Transverse colon (tissue), 4 donors: ENCODE measurements around the gene INKA2. TPM values are rescaled to one million over a fixed set of nuclear protein-coding genes. Genes with fewer than 3 reads are reported as not detected.

Source experiments
- DNase-seq: peaks from one replicate; pipeline ENCODE4 v3.0.0-alpha.2; 2019
- H3K27ac ChIP-seq, 4 donors: fragments of 200-600 bp; sonication (generic); 2 replicates each; pipeline ENCODE4 v1.5.1; 2016 to 2018; ENCODE audit warnings: inconsistent platforms in 4 of 4
- H3K27me3 ChIP-seq: fragments of 200-600 bp; sonication (generic); 2 replicates; pipeline ENCODE4 v1.5.1; 2017; ENCODE audit warnings: inconsistent platforms
- H3K36me3 ChIP-seq, 4 donors: fragments of 200-600 bp; sonication (generic); 2 replicates each; pipeline ENCODE4 v1.5.1; 2017 to 2019; ENCODE audit warnings: inconsistent platforms in 4 of 4
- H3K4me1 ChIP-seq, 4 donors: fragments of 200-600 bp; sonication (generic); 2 replicates each; pipeline ENCODE4 v1.5.1; 2017 to 2020; ENCODE audit warnings: inconsistent platforms in 4 of 4
- H3K4me3 ChIP-seq, 4 donors: fragments of 200-600 bp; sonication (generic); 1 replicate in 1 of 4; 2 replicates in 3 of 4; pipeline versions ENCODE4 v1.5.1 to v1.6.1; 2017 to 2019; ENCODE audit warnings: inconsistent platforms in 4 of 4
- H3K9me3 ChIP-seq, 2 donors: fragments of 200-600 bp; sonication (generic); 2 replicates each; pipeline ENCODE4 v1.5.1; 2017 to 2019; ENCODE audit warnings: inconsistent platforms in 2 of 2
- EP300 ChIP-seq: sonication (generic); formaldehyde crosslinking; IDR thresholded peaks from one replicate; pipeline ENCODE4 v1.6.1; 2017; ENCODE audit warnings: antibody characterized with exemption, low read depth
- POLR2A ChIP-seq: fragments of 450-650 bp; IDR thresholded peaks from one replicate; pipeline ENCODE4 v1.6.1; 2016; ENCODE audit warnings: antibody characterized with exemption, mild to moderate bottlenecking, moderate library complexity
- POLR2AphosphoS5 ChIP-seq, 3 donors: sonication (generic); formaldehyde crosslinking; IDR thresholded peaks; one replicate each; pipeline ENCODE4 v1.6.1; 2016; ENCODE audit warnings: antibody characterized with exemption in 3 of 3
- WGBS, 2 donors: methylation state at CpG; one replicate each; pipeline ENCODE4 v1.1.5; 2018; ENCODE audit warnings: low coverage in 1 of 2; 5-methylcytosine and 5-hydroxymethylcytosine counted together
- in situ Hi-C, 4 donors: fragments of 200-750 bp; cut with MboI; loops; one replicate each; pipeline versions ENCODE4 v1.15.0 to v1.15.1; 2017; ENCODE audit warnings: low sequenced_read_pairs in 3 of 4, low pct_ligation_motif_present in 1 of 4, low pct_unique_long_range_greater_than_20kb in 1 of 4
- intact Hi-C: fragments of 100-400 bp; cut with DNase I; formaldehyde crosslinking; loops from one replicate; pipeline ENCODE4 v1.15.1; 2023; ENCODE audit warnings: low total_unique reads
- total RNA-seq, 4 donors: library from RNA; depleted of rRNA; stranded (reverse); fragments of >200 nt; gene quantifications; one replicate each; pipeline ENCODE4 v1.1.0, GENCODE V29; 2016
- TF ChIP-seq, protein P1 (sequence below), 5 experiments: fragments of 200-600 bp in 3 of 5; fragments of 450-650 bp in 2 of 5; sonication (generic) in 3 of 5; IDR thresholded peaks; 1 replicate in 2 of 5; 2 replicates in 3 of 5; pipeline ENCODE4 v1.5.1; 2016 to 2017; ENCODE audit warnings: antibody characterized with exemption in 5 of 5, inconsistent platforms in 3 of 5, mild to moderate bottlenecking in 2 of 5, moderate library complexity in 1 of 5

INKA2 gene
- total RNA-seq, 4 donors from 2014 or later: 1.8 to 2.7 TPM; not detected in 2

DNA sequence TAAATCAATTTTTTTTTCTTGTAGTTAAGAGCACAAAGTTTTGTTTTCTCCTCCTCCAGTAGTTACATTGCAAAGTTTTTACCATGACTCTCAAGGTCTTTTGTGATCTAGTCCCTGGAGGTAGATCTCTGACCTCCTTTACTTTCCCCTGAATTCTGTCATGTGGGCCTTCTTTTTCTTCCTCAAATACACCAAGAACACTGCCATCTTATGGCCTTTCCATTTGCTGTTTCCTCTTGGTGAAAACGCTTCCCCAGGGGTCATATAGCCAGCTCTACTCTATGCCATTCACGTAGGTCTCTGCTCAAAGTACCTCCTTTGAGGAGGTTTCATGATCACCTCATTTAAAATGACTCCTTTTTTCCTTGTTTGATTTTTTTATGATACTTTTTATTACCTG, 19.2 kb upstream of the INKA2 start:
- H3K4me1 ChIP-seq: peaks cover 0 to 33% (median 22%) of the 10 kb centered on the region in 4 donors
- peaks cover 0 to 31% (median 14%) of the 10 kb centered on the region in 4 donors for H3K36me3 ChIP-seq
- H3K27ac ChIP-seq: peak overlapping the region in 1 of 4 donors; percentile 40
- DNase-seq: no peak
- intact Hi-C loops (loop anchor here (10.0 kb wide), 1 partner anchor 254 kb away; the partner anchor contains the start of genes ADORA3 and TMIGD3), in situ Hi-C loops (loop anchor here in 3 of 4 donors (10.0 to 25.0 kb wide), 4 partner anchors 244 to 546 kb away; partner anchors contain the start of genes ADORA3 (in 1 of the 3), DENND2D (in 1 of the 3) and TMIGD3 (in 1 of the 3))
- TF ChIP-seq EP300 (no peak), POLR2AphosphoS5 (IDR thresholded peaks at IDR 0.05) (no peak), POLR2A (no peak)
- TF ChIP-seq, protein P1, sequence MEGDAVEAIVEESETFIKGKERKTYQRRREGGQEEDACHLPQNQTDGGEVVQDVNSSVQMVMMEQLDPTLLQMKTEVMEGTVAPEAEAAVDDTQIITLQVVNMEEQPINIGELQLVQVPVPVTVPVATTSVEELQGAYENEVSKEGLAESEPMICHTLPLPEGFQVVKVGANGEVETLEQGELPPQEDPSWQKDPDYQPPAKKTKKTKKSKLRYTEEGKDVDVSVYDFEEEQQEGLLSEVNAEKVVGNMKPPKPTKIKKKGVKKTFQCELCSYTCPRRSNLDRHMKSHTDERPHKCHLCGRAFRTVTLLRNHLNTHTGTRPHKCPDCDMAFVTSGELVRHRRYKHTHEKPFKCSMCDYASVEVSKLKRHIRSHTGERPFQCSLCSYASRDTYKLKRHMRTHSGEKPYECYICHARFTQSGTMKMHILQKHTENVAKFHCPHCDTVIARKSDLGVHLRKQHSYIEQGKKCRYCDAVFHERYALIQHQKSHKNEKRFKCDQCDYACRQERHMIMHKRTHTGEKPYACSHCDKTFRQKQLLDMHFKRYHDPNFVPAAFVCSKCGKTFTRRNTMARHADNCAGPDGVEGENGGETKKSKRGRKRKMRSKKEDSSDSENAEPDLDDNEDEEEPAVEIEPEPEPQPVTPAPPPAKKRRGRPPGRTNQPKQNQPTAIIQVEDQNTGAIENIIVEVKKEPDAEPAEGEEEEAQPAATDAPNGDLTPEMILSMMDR (IDR thresholded peaks at IDR 0.05): no peak
- WGBS, 2 donors: 0 to 44% methylated on average over 1 to 2 of the region's 2 CpGs
- no peaks in the 10 kb centered on the region for H3K27me3 ChIP-seq
- H3K4me3 ChIP-seq: no peak overlapping the region
- no peaks in the 10 kb centered on the region for H3K9me3 ChIP-seq

DNA sequence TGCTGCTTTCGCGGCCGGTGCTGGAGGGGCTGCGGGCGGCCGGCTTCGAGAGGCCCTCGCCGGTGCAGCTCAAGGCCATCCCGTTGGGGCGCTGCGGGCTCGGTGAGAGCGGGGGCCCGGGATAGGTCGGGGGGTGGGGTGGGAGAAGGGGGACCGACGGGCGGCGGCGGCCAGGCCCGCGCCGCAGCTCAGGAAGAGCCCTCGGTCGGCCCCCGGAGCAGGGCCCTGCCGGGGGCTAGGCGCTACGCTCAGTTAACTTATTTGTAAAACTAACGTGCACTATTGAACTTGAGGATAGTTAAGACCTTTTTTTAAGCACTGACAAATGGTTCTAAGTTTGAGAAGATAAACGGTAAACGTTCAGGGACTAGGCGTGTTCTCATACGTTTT, 16.9 kb upstream of the INKA2 start:
- Histone ChIP-seq H3K27me3 (no peaks in the 10 kb centered on the region), H3K4me1 (peaks cover 0 to 33% (median 22%) of the 10 kb centered on the region in 4 donors), H3K4me3 (peak overlapping the region; percentile 47 to 87 (median 68)), H3K9me3 (no peaks in the 10 kb centered on the region), H3K36me3 (peaks cover 0 to 8% (median 4%) of the 10 kb centered on the region in 4 donors), H3K27ac (peak overlapping the region; percentile 87 to 96 (median 89))
- in situ Hi-C loops: loop anchor here in 3 of 4 donors (10.0 to 25.0 kb wide), 4 partner anchors 241 to 544 kb away; partner anchors contain the start of genes ADORA3 (in 1 of the 3), DENND2D (in 1 of the 3) and TMIGD3 (in 1 of the 3)
- intact Hi-C loops: loop anchor here (10.0 kb wide), 1 partner anchor 251 kb away; the partner anchor contains the start of genes ADORA3 and TMIGD3
- 0% methylated on average over 3 to 24 of the region's 35 CpGs for WGBS, 2 donors
- TF ChIP-seq, protein P1 (IDR thresholded peaks at IDR 0.05): no peak
- TF ChIP-seq POLR2AphosphoS5 (IDR thresholded peaks at IDR 0.05) (no peak), EP300 (no peak), POLR2A (no peak)
- DNase-seq: no peak

DNA sequence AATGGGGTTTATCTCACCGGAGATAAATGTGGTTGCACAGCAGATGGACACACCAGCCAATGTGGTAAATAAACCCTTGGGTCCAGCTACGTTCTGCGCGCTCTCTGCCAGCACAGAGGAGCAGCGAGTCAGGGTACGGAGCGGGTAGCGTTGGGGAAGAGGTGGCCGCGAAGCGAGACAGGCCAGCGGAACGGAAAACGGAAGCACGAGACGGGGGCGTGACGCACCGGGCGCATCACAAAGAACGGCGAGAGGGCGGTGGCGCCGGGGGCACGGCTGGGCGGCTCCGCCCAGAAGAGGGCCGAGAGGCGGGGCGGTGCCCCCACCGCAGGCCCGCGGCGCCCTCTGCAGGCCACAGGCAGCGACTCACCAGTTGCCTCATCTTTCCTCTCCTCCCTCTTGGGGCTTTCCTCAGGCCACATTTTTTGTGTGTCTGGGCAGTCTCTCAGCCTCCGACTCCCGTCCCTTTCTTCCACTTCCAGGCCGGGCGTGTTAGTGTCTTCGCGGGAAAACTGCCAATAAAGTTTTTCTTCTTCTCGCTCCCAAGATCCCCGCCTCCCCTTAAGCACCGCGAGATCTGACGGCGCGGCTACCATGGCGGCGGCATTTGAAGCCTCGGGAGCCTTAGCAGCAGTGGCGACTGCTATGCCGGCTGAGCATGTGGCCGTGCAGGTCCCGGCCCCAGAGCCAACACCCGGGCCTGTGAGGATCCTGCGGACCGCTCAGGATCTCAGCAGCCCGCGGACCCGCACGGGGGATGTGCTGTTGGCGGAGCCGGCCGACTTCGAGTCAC, 16.3 kb upstream of the INKA2 start, which contains the start of gene DDX20:
DDX20 (plus strand) TSS at position 571 of the 793 bp plus-strand sequence; CDS start at position 595, 24 bp downstream.
- TF ChIP-seq POLR2A (peak; percentile 61), POLR2AphosphoS5 (IDR thresholded peaks at IDR 0.05) (peak; percentile 74 to 85 (median 84)), EP300 (no peak)
- TF ChIP-seq, protein P1 (IDR thresholded peaks at IDR 0.05): peak; percentile 79 to 97 (median 86)
- peak within 1 kb of the TSS; percentile 58 to 87 (median 74) for H3K4me3 ChIP-seq
- peak within 1 kb of the TSS; percentile 87 to 96 (median 89) for H3K27ac ChIP-seq
- peaks cover 0 to 3% (median 1%) of the 10 kb centered on the region in 4 donors for H3K36me3 ChIP-seq
- in situ Hi-C loops (loop anchor here in 3 of 4 donors (10.0 to 25.0 kb wide), 4 partner anchors 241 to 543 kb away; partner anchors contain the start of genes ADORA3 (in 1 of the 3), DENND2D (in 1 of the 3) and TMIGD3 (in 1 of the 3)), intact Hi-C loops (loop anchor here (10.0 kb wide), 1 partner anchor 251 kb away; the partner anchor contains the start of genes ADORA3 and TMIGD3)
- WGBS, 2 donors: 1% methylated on average over 14 to 57 of the region's 67 CpGs
- H3K4me1 ChIP-seq: peaks cover 0 to 33% (median 22%) of the 10 kb centered on the region in 4 donors
- no peaks in the 10 kb centered on the region for H3K9me3 ChIP-seq
- peak; percentile 95 for DNase-seq
- no peaks in the 10 kb centered on the region for H3K27me3 ChIP-seq
